Glutamatergic neuron (in vitro differentiated cells): Measurements from ENCODE around the gene RCOR1. TPM values are rescaled to one million over a fixed set of nuclear protein-coding genes. Genes with fewer than 3 reads are reported as not detected.

ENCODE experiments used
- DNase-seq: peaks from one replicate; pipeline ENCODE4 v3.0.0; 2022
- H3K27ac Mint-ChIP-seq: one replicate; pipeline ENCODE4 v1.8.0; 2020; ENCODE audit warnings: mild to moderate bottlenecking, mixed read lengths, inconsistent platforms; ENCODE audit not compliant: unreplicated experiment
- H3K27me3 Mint-ChIP-seq: one replicate; pipeline ENCODE4 v1.8.0; 2020; ENCODE audit warnings: mild to moderate bottlenecking, moderate library complexity, mixed read lengths, inconsistent platforms; ENCODE audit not compliant: unreplicated experiment
- H3K36me3 Mint-ChIP-seq: one replicate; pipeline ENCODE4 v1.8.0; 2020; ENCODE audit warnings: mild to moderate bottlenecking, mixed read lengths, inconsistent platforms; ENCODE audit not compliant: unreplicated experiment
- H3K4me1 Mint-ChIP-seq: one replicate; pipeline ENCODE4 v1.8.0; 2020; ENCODE audit warnings: mild to moderate bottlenecking, low read depth, mixed read lengths, inconsistent platforms; ENCODE audit not compliant: unreplicated experiment
- H3K4me3 Mint-ChIP-seq: one replicate; pipeline ENCODE4 v1.8.0; 2020; ENCODE audit warnings: mild to moderate bottlenecking, mixed read lengths, inconsistent platforms; ENCODE audit not compliant: unreplicated experiment
- H3K9me3 Mint-ChIP-seq: one replicate; pipeline ENCODE4 v1.8.0; 2020; ENCODE audit warnings: mild to moderate bottlenecking, moderate library complexity, mixed read lengths, inconsistent platforms; ENCODE audit not compliant: unreplicated experiment
- long read RNA-seq: library from polyadenylated mRNA; unstranded; transcript quantifications from one replicate; pipeline ENCODE4 v2.0.0, GENCODE V29; 2020; ENCODE audit not compliant: unreplicated experiment
- total RNA-seq: library from RNA; stranded (reverse); fragmentation: NEBNext Ultra II Directional; extraction: Animal tissue kit (Norgen Biotek cat#: 25700); gene quantifications from one replicate; pipeline ENCODE4 v1.2.1, GENCODE V29; 2021; ENCODE audit not compliant: unreplicated experiment
- TF ChIP-seq, protein P1 (sequence below): fragments of 200-600 bp; sonication (generic); IDR thresholded peaks from one replicate; pipeline ENCODE4 v1.5.0; 2021; ENCODE audit not compliant: partially characterized antibody, unreplicated experiment

Gene RCOR1
- 14.3 TPM for total RNA-seq
- long read RNA-seq, partial matches to known transcripts = 0 of 1 reads
- long read RNA-seq, other reads (novel, unspliced or antisense) = 1 of 1 reads

DNA sequence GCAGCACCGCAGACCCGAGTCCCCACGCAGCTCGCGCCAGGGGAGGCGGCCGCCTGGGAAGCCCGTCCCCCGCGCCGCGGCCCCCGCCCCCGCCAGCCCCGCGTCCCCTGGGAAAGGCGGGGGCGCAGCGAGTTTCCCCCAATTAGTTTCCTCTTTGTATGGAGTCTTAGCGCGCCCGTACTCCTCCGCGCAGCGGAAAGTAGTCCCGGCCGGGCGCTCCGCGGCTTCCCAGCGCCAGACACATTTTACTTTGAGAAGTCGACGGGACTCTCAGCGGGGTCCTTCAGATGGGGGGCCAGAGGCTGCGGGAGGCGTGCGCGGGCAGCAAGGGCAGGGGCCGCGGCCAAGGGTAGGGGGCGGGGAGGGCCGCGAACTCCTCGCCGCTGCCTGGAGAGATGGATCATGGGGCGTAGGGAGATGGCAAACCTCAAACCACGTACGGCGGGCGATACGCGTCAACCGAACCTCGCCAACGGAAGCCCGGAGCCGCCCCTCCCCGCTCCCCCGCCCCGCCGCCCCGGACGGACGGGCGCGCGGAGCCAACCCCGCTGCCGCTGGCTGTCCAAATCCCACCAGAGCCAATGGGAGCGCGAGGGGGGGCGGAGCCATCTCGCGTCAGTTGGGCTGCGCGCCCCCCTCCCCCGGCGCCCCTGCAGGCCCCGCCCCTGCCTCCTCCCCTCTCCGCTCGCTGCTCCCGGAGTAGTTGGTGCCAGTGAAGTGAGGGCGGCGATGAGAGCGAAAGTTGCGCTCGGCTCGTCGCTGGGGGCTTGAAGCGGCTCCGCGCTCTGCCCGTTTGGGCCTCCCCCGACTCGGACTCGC is at the start of gene RCOR1:
TSS of gene RCOR1 (plus strand) at position 706 of the 819 bp plus-strand sequence. CDS start 238 bp downstream, outside the sequence.
- peak; percentile 99 for DNase-seq
- Mint-ChIP-seq H3K36me3 (no peaks in the 10 kb centered on the region), H3K27ac (peak within 1 kb of the TSS; percentile 90), H3K4me1 (peaks cover 12% of the 10 kb centered on the region), H3K27me3 (peaks cover 7% of the 10 kb centered on the region), H3K9me3 (peaks cover 11% of the 10 kb centered on the region), H3K4me3 (peak within 1 kb of the TSS; percentile 87)
- TF ChIP-seq, protein P1, sequence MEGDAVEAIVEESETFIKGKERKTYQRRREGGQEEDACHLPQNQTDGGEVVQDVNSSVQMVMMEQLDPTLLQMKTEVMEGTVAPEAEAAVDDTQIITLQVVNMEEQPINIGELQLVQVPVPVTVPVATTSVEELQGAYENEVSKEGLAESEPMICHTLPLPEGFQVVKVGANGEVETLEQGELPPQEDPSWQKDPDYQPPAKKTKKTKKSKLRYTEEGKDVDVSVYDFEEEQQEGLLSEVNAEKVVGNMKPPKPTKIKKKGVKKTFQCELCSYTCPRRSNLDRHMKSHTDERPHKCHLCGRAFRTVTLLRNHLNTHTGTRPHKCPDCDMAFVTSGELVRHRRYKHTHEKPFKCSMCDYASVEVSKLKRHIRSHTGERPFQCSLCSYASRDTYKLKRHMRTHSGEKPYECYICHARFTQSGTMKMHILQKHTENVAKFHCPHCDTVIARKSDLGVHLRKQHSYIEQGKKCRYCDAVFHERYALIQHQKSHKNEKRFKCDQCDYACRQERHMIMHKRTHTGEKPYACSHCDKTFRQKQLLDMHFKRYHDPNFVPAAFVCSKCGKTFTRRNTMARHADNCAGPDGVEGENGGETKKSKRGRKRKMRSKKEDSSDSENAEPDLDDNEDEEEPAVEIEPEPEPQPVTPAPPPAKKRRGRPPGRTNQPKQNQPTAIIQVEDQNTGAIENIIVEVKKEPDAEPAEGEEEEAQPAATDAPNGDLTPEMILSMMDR = no peak

DNA sequence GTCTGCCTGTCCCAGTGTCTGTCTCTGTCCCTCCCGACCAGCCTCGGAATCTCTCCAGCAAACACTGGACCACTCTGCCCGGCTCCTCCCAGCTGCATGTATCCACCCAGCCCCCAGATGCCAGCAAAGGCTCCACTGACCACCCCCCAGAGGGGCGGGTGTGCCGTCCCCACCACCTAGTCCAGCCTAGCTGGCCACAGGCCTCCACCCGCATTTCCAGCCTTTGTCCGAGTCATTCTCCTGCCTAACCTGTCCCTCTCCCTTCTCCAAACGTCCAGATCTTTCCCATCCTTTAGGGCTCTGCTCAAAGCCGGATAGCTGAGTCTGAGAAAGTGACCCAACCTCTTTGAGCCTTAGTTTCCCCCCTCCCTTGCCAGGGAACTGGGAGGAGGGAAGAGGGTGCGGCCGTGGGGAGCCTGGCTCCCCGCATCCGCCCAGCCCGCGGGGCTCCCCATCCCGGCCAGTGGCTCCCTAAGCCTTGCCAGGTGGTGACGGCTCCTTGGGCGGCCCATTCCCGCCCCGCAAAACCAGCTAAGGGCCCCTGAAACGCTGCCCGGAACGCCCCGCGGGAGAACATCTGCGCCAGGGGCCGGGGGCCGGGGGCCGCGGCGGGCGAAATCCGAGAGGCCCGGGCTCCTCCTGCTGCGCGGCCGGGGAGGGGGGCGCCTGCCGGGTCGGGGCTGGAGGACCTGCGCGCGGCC is 48.3 kb upstream of the RCOR1 start:
- Mint-ChIP-seq H3K36me3 (no peaks in the 10 kb centered on the region), H3K27me3 (peaks cover 15% of the 10 kb centered on the region), H3K4me1 (peaks cover 4% of the 10 kb centered on the region), H3K4me3 (no peak overlapping the region), H3K9me3 (no peaks in the 10 kb centered on the region), H3K27ac (no peak overlapping the region)
- no peak for DNase-seq
- TF ChIP-seq, protein P1 = no peak

DNA sequence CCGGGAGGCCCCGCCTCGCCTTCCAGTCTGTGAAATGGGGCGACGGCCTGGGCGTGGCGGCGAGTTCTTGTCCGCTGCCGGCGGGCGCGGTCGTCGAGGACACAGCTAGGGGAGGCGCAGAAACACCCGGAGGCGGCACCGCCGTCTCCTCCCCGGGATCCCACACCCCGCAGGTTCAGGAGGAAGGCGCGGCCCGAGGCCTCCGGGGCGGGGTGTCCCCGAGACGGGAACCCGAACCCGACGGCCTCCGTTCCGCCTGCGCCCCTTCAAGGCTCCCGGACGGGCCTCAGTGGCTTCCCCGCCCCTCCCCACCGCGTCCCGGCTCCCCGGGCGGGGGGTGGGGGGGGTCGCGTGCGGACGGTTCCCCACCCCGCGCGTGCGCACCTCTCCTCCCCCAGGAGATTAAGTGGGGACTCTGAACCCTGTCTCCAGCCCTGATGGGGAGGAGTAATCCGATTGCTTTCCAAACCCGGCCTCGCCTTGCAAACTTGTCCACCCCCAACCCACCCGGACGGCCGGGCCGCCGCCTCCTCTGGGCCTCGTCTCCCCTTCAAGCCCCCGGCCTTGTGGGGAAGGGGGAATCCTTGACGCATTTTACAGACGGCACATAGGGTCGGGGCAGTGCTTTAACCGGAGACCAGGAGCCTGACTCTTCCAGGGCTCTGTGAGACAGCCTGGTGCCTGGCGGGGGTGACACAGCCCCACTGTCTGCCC is 47.5 kb upstream of the RCOR1 start:
- Mint-ChIP-seq H3K27me3 (peaks cover 15% of the 10 kb centered on the region), H3K9me3 (no peaks in the 10 kb centered on the region), H3K36me3 (no peaks in the 10 kb centered on the region), H3K27ac (no peak overlapping the region), H3K4me3 (no peak overlapping the region), H3K4me1 (peaks cover 4% of the 10 kb centered on the region)
- no peak for DNase-seq
- TF ChIP-seq, protein P1 = no peak

DNA sequence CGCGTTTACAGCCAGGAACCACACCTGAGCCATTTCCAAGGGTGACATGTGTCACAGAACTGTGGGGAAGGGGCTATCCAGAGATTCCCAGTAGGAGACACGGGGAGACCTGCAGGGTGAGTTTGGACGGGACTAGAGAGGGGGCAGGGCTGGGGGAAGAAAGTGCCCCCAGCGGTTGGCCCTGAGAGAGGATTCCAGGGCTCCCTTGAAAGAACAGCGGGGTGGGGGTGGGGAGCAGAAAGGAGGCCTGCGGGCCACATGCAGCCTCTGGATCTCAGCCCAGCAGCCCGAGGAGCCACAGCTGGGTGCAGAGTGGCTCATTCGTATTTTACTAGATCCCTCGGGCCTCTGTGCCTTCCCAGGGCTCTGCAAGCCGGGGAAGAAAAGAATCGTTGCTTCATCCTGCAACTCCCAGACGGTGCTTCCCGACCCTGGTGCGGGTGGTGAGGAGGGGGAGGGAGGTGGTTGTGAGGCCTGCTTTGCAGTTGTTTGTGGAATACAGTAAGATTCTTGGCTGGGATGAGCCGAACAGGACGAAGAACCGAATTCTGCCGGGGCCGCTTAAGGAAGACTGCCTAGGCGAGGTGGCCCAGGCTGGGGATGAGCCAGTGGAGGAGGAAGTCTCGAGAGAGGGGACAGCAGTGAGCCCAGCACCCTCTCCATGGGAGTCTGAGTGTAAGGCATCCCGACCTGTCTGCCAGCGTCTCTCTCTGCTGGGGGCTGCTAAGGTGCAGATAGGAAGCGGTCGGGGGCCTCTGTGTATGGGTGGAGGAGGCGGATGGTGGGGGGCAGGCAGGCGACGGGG is 46.8 kb upstream of the RCOR1 start:
- H3K36me3 Mint-ChIP-seq = no peaks in the 10 kb centered on the region
- H3K27me3 Mint-ChIP-seq = peaks cover 15% of the 10 kb centered on the region
- H3K9me3 Mint-ChIP-seq = no peaks in the 10 kb centered on the region
- H3K4me1 Mint-ChIP-seq = peaks cover 4% of the 10 kb centered on the region
- H3K4me3 Mint-ChIP-seq = no peak overlapping the region
- H3K27ac Mint-ChIP-seq = no peak overlapping the region
- peak; percentile 43 for DNase-seq
- TF ChIP-seq, protein P1 = no peak
